Testis (tissue), 2 donors: ENCODE data around the gene METTL16.

Experiments
- POLR2A ChIP-seq: fragments of 450-650 bp; IDR thresholded peaks from one replicate; pipeline ENCODE4 v1.6.1; 2017; ENCODE audit warnings: antibody characterized with exemption, mild to moderate bottlenecking, moderate library complexity
- TF ChIP-seq, protein P1 (sequence below), 3 experiments: fragments of 450-650 bp in 2 of 3; fragments of 200-600 bp in 1 of 3; sonication (generic) in 1 of 3; IDR thresholded peaks; one replicate each; pipeline ENCODE4 v1.5.1; 2016 to 2019; ENCODE audit warnings: antibody characterized with exemption in 3 of 3, mild to moderate bottlenecking in 2 of 3, moderate library complexity in 1 of 3

- TF ChIP-seq, protein P1, sequence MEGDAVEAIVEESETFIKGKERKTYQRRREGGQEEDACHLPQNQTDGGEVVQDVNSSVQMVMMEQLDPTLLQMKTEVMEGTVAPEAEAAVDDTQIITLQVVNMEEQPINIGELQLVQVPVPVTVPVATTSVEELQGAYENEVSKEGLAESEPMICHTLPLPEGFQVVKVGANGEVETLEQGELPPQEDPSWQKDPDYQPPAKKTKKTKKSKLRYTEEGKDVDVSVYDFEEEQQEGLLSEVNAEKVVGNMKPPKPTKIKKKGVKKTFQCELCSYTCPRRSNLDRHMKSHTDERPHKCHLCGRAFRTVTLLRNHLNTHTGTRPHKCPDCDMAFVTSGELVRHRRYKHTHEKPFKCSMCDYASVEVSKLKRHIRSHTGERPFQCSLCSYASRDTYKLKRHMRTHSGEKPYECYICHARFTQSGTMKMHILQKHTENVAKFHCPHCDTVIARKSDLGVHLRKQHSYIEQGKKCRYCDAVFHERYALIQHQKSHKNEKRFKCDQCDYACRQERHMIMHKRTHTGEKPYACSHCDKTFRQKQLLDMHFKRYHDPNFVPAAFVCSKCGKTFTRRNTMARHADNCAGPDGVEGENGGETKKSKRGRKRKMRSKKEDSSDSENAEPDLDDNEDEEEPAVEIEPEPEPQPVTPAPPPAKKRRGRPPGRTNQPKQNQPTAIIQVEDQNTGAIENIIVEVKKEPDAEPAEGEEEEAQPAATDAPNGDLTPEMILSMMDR (IDR thresholded peaks at IDR 0.05), result no peak
- no peak for TF ChIP-seq POLR2A
Measured at GRCh38 chr17:2475056-2475455, 36.6 kb downstream of the METTL16 start.
